HepG2 (cell line): ENCODE data around the gene KLRG1. TPM values are rescaled to one million over a fixed set of nuclear protein-coding genes. Genes with fewer than 3 reads are reported as not detected.

Experiments
- DBP ChIP-seq: sonication (generic); formaldehyde crosslinking; IDR thresholded peaks from 2 replicates; pipeline ENCODE4 v1.4.0; 2020; ENCODE audit warnings: missing genetic modification reagents; ENCODE audit errors: not compliant biosample characterization
- HOXA3 ChIP-seq: sonication (generic); formaldehyde crosslinking; IDR thresholded peaks from 2 replicates; pipeline ENCODE4 v1.5.0; 2020; ENCODE audit warnings: missing genetic modification reagents
- IKZF4 ChIP-seq: sonication (generic); formaldehyde crosslinking; IDR thresholded peaks from 2 replicates; pipeline ENCODE4 v1.5.1; 2020; ENCODE audit warnings: borderline replicate concordance, mild to moderate bottlenecking, low read depth, missing genetic modification reagents; ENCODE audit errors: not compliant biosample characterization
- MAF1 ChIP-seq: sonication (generic); formaldehyde crosslinking; IDR thresholded peaks from 2 replicates; pipeline ENCODE4 v1.5.0; 2020; ENCODE audit warnings: missing genetic modification reagents, borderline replicate concordance
- NFE2L2 ChIP-seq: fragments of 150-350 bp; IDR thresholded peaks from 2 replicates; pipeline ENCODE4 v1.6.1; 2014; ENCODE audit warnings: low read length
- PCBP2 ChIP-seq: fragments of 200-400 bp; formaldehyde crosslinking; optimal IDR thresholded peaks from 2 replicates; pipeline ENCODE3; 2018; ENCODE audit warnings: low read length, low read depth; ENCODE audit not compliant: poor library complexity, severe bottlenecking
- polyA plus RNA-seq, 8 experiments: library from polyadenylated mRNA; depleted of rRNA in 3 of 8; stranded (reverse) in 7 of 8; unstranded in 1 of 8; fragments of >200 nt; fragmentation: Illumina TruSeq in 4 of 8; extraction: Trizol in 4 of 8; gene quantifications; 2 replicates each; pipeline versions ENCODE4 v1.2.1 to v1.2.3, GENCODE V29; 2011 to 2016; ENCODE audit warnings: low read depth in 4 of 8, missing spikeins in 1 of 8, mixed read lengths in 1 of 8; ENCODE audit not compliant: insufficient read depth in 1 of 8
- total RNA-seq, 5 experiments: library from RNA; depleted of rRNA; stranded (reverse); fragments of >200 nt; fragmentation: Illumina TruSeq; extraction: Trizol; gene quantifications; 2 replicates each; pipeline ENCODE4 v1.2.3, GENCODE V29; 2016; ENCODE audit warnings: low read depth in 1 of 5
- TF ChIP-seq, protein P1 (sequence below): sonication (generic); formaldehyde crosslinking; conservative IDR thresholded peaks from 2 replicates; pipeline ENCODE4 v1.5.0; 2020; ENCODE audit warnings: missing genetic modification reagents
- TF ChIP-seq, protein P2 (sequence below): sonication (generic); formaldehyde crosslinking; IDR thresholded peaks from 2 replicates; pipeline ENCODE4 v1.5.0; 2020; ENCODE audit warnings: mild to moderate bottlenecking, missing genetic modification reagents
- TF ChIP-seq, protein P3 (sequence below): sonication (generic); formaldehyde crosslinking; IDR thresholded peaks from 2 replicates; pipeline ENCODE4 v1.4.0; 2020; ENCODE audit warnings: missing genetic modification reagents, borderline replicate concordance
- TF ChIP-seq, protein P4 (sequence below): sonication (generic); formaldehyde crosslinking; IDR thresholded peaks from 2 replicates; pipeline ENCODE4 v1.5.1; 2020; ENCODE audit warnings: missing genetic modification reagents, mild to moderate bottlenecking, borderline replicate concordance
- TF ChIP-seq, protein P5 (sequence below): sonication (generic); formaldehyde crosslinking; IDR thresholded peaks from 2 replicates; pipeline ENCODE4 v1.5.1; 2020; ENCODE audit warnings: mild to moderate bottlenecking, missing genetic modification reagents, borderline replicate concordance
- TF ChIP-seq, protein P6 (sequence below): sonication (generic); IDR thresholded peaks from 2 replicates; pipeline ENCODE4 v1.6.1; 2016; ENCODE audit warnings: low read depth, borderline replicate concordance

Gene KLRG1
- total and polyA plus RNA-seq, 2 of the 13 experiments (the other 11 are each of a cell fraction or from before 2014, with no cell fraction given) = 1.2 to 1.7 TPM

- TF ChIP-seq IKZF4 (CRISPR knock-in tag) (no peak), MAF1 (peak; percentile 82; the same call in 1 of the 2 replicates), DBP (CRISPR knock-in tag) (peak; percentile 19), NFE2L2 (no peak), HOXA3 (CRISPR knock-in tag) (peak; percentile 93), PCBP2 (no peak)
- TF ChIP-seq, protein P1, sequence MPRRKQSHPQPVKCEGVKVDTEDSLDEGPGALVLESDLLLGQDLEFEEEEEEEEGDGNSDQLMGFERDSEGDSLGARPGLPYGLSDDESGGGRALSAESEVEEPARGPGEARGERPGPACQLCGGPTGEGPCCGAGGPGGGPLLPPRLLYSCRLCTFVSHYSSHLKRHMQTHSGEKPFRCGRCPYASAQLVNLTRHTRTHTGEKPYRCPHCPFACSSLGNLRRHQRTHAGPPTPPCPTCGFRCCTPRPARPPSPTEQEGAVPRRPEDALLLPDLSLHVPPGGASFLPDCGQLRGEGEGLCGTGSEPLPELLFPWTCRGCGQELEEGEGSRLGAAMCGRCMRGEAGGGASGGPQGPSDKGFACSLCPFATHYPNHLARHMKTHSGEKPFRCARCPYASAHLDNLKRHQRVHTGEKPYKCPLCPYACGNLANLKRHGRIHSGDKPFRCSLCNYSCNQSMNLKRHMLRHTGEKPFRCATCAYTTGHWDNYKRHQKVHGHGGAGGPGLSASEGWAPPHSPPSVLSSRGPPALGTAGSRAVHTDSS (CRISPR knock-in tag) = no peak
- TF ChIP-seq, protein P2, sequence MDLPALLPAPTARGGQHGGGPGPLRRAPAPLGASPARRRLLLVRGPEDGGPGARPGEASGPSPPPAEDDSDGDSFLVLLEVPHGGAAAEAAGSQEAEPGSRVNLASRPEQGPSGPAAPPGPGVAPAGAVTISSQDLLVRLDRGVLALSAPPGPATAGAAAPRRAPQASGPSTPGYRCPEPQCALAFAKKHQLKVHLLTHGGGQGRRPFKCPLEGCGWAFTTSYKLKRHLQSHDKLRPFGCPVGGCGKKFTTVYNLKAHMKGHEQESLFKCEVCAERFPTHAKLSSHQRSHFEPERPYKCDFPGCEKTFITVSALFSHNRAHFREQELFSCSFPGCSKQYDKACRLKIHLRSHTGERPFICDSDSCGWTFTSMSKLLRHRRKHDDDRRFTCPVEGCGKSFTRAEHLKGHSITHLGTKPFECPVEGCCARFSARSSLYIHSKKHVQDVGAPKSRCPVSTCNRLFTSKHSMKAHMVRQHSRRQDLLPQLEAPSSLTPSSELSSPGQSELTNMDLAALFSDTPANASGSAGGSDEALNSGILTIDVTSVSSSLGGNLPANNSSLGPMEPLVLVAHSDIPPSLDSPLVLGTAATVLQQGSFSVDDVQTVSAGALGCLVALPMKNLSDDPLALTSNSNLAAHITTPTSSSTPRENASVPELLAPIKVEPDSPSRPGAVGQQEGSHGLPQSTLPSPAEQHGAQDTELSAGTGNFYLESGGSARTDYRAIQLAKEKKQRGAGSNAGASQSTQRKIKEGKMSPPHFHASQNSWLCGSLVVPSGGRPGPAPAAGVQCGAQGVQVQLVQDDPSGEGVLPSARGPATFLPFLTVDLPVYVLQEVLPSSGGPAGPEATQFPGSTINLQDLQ = peak; percentile 98
- TF ChIP-seq, protein P3, sequence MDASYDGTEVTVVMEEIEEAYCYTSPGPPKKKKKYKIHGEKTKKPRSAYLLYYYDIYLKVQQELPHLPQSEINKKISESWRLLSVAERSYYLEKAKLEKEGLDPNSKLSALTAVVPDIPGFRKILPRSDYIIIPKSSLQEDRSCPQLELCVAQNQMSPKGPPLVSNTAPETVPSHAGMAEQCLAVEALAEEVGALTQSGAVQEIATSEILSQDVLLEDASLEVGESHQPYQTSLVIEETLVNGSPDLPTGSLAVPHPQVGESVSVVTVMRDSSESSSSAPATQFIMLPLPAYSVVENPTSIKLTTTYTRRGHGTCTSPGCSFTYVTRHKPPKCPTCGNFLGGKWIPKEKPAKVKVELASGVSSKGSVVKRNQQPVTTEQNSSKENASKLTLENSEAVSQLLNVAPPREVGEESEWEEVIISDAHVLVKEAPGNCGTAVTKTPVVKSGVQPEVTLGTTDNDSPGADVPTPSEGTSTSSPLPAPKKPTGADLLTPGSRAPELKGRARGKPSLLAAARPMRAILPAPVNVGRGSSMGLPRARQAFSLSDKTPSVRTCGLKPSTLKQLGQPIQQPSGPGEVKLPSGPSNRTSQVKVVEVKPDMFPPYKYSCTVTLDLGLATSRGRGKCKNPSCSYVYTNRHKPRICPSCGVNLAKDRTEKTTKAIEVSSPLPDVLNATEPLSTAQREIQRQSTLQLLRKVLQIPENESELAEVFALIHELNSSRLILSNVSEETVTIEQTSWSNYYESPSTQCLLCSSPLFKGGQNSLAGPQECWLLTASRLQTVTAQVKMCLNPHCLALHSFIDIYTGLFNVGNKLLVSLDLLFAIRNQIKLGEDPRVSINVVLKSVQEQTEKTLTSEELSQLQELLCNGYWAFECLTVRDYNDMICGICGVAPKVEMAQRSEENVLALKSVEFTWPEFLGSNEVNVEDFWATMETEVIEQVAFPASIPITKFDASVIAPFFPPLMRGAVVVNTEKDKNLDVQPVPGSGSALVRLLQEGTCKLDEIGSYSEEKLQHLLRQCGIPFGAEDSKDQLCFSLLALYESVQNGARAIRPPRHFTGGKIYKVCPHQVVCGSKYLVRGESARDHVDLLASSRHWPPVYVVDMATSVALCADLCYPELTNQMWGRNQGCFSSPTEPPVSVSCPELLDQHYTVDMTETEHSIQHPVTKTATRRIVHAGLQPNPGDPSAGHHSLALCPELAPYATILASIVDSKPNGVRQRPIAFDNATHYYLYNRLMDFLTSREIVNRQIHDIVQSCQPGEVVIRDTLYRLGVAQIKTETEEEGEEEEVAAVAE (CRISPR knock-in tag) = peak; percentile 95; the same call in 1 of the 2 replicates
- TF ChIP-seq, protein P4, sequence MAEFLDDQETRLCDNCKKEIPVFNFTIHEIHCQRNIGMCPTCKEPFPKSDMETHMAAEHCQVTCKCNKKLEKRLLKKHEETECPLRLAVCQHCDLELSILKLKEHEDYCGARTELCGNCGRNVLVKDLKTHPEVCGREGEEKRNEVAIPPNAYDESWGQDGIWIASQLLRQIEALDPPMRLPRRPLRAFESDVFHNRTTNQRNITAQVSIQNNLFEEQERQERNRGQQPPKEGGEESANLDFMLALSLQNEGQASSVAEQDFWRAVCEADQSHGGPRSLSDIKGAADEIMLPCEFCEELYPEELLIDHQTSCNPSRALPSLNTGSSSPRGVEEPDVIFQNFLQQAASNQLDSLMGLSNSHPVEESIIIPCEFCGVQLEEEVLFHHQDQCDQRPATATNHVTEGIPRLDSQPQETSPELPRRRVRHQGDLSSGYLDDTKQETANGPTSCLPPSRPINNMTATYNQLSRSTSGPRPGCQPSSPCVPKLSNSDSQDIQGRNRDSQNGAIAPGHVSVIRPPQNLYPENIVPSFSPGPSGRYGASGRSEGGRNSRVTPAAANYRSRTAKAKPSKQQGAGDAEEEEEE (CRISPR knock-in tag) = no peak
- TF ChIP-seq, protein P5, sequence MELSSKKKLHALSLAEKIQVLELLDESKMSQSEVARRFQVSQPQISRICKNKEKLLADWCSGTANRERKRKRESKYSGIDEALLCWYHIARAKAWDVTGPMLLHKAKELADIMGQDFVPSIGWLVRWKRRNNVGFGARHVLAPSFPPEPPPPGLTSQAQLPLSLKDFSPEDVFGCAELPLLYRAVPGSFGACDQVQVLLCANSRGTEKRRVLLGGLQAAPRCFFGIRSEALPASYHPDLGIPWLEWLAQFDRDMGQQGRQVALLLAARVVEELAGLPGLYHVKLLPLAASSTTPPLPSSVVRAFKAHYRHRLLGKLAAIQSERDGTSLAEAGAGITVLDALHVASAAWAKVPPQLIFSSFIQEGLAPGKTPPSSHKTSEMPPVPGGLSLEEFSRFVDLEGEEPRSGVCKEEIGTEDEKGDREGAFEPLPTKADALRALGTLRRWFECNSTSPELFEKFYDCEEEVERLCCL (CRISPR knock-in tag) = no peak
- TF ChIP-seq, protein P6, sequence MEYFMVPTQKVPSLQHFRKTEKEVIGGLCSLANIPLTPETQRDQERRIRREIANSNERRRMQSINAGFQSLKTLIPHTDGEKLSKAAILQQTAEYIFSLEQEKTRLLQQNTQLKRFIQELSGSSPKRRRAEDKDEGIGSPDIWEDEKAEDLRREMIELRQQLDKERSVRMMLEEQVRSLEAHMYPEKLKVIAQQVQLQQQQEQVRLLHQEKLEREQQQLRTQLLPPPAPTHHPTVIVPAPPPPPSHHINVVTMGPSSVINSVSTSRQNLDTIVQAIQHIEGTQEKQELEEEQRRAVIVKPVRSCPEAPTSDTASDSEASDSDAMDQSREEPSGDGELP = peak; percentile 70; the same call in 1 of the 2 replicates
Observed at GRCh38 chr12:8949342-8950220, 39.8 kb upstream of the KLRG1 start, which contains the start of gene M6PR (continued).
